HEK293 (cell line): ENCODE measurements around the gene NUDT5.

ENCODE experiments used
- CTCF ChIP-seq: fragments of 450-650 bp; formaldehyde crosslinking; IDR thresholded peaks from 2 replicates; pipeline ENCODE4 v1.5.1; 2016; ENCODE audit warnings: missing biosample characterization, missing genetic modification characterization
- GFI1B ChIP-seq: fragments of 450-650 bp; formaldehyde crosslinking; IDR thresholded peaks from 2 replicates; pipeline ENCODE4 v1.5.1; 2016; ENCODE audit warnings: missing biosample characterization, missing genetic modification characterization
- HOXA7 ChIP-seq: sonication (generic); formaldehyde crosslinking; IDR thresholded peaks from 2 replicates; pipeline ENCODE4 v1.8.1; 2022; ENCODE audit warnings: missing genetic modification reagents, borderline replicate concordance
- ZBTB11 ChIP-seq: fragments of 450-650 bp; formaldehyde crosslinking; conservative IDR thresholded peaks from 2 replicates; pipeline ENCODE4 v1.5.1; 2016; ENCODE audit warnings: low read depth, missing biosample characterization, missing genetic modification characterization
- ZBTB21 ChIP-seq: fragments of 450-650 bp; formaldehyde crosslinking; IDR thresholded peaks from 2 replicates; pipeline ENCODE4 v1.5.1; 2017; ENCODE audit warnings: missing biosample characterization, missing genetic modification characterization
- ZNF10 ChIP-seq: fragments of 450-650 bp; formaldehyde crosslinking; IDR thresholded peaks from 2 replicates; pipeline ENCODE4 v1.5.1; 2017; ENCODE audit warnings: missing biosample characterization, missing genetic modification characterization
- ZNF24 ChIP-seq: fragments of 450-650 bp; formaldehyde crosslinking; IDR thresholded peaks from 2 replicates; pipeline ENCODE4 v1.5.1; 2016; ENCODE audit warnings: missing biosample characterization, missing genetic modification characterization
- ZNF391 ChIP-seq: fragments of 450-650 bp; formaldehyde crosslinking; IDR thresholded peaks from 2 replicates; pipeline ENCODE4 v1.5.1; 2016; ENCODE audit warnings: low read depth, missing biosample characterization, missing genetic modification characterization, borderline replicate concordance

- no peak for TF ChIP-seq CTCF (tag by site-specific recombination)
- no peak for TF ChIP-seq HOXA7 (CRISPR knock-in tag)
- no peak for TF ChIP-seq ZNF10 (tag by site-specific recombination)
- no peak for TF ChIP-seq ZNF24 (tag by site-specific recombination)
- no peak for TF ChIP-seq GFI1B
- TF ChIP-seq ZNF391 (tag by site-specific recombination) = no peak
- TF ChIP-seq ZBTB11 (tag by site-specific recombination) = no peak
- TF ChIP-seq ZBTB21 (tag by site-specific recombination) = no peak
Observed at GRCh38 chr10:12165999-12166775, 29.5 kb downstream of the NUDT5 start.
